Lower lobe of right lung (tissue), 2 donors: ENCODE measurements around the gene WWP2. TPM values are rescaled to one million over a fixed set of nuclear protein-coding genes. Genes with fewer than 3 reads are reported as not detected.

Experiments used
- ATAC-seq, 2 donors: fragments of 200-7000 bp; cut with Tn5 transposase; one replicate each; pipeline ENCODE4 v1.9.1; 2020 to 2022; ENCODE audit warnings: mild to moderate bottlenecking in 2 of 2, moderate library complexity in 2 of 2
- DNase-seq: peaks from one replicate; pipeline ENCODE4 v3.0.0-alpha.2; 2020
- H3K27ac ChIP-seq: fragments of 200-600 bp; one replicate; pipeline ENCODE4 v1.8.0; 2022
- H3K27me3 ChIP-seq: fragments of 200-600 bp; one replicate; pipeline ENCODE4 v1.8.0; 2022; ENCODE audit warnings: low read depth
- H3K36me3 ChIP-seq: fragments of 200-600 bp; one replicate; pipeline ENCODE4 v1.8.0; 2022; ENCODE audit warnings: mild to moderate bottlenecking
- H3K4me1 ChIP-seq: fragments of 200-600 bp; one replicate; pipeline ENCODE4 v1.8.0; 2022
- H3K4me3 ChIP-seq: fragments of 200-600 bp; one replicate; pipeline ENCODE4 v1.8.0; 2022; ENCODE audit warnings: mild to moderate bottlenecking
- H3K9me3 ChIP-seq: fragments of 200-600 bp; one replicate; pipeline ENCODE4 v1.8.0; 2022
- intact Hi-C: fragments of 100-400 bp; cut with DNase I; formaldehyde crosslinking; loops from one replicate; pipeline ENCODE4 v1.11.0; 2022
- total RNA-seq: library from RNA; stranded (reverse); fragmentation: NEBNext Ultra II Directional; extraction: Animal tissue kit (Norgen Biotek cat#: 25700); gene quantifications from one replicate; pipeline ENCODE4 v1.2.1, GENCODE V29; 2021
- TF ChIP-seq, protein P1 (sequence below): fragments of 200-600 bp; IDR thresholded peaks from one replicate; pipeline ENCODE4 v1.8.0; 2022; ENCODE audit warnings: antibody characterized with exemption, mild to moderate bottlenecking
- donor health status: DM: no; HTN: yes; CAD: no; lungs with severe emphysema.

The WWP2 gene
- total RNA-seq, 1 donor from 2014 or later: 83.7 TPM

GRCh38 chr16:69867784-69868560 lies 105.8 kb downstream of the WWP2 start:
- TF ChIP-seq, protein P1, sequence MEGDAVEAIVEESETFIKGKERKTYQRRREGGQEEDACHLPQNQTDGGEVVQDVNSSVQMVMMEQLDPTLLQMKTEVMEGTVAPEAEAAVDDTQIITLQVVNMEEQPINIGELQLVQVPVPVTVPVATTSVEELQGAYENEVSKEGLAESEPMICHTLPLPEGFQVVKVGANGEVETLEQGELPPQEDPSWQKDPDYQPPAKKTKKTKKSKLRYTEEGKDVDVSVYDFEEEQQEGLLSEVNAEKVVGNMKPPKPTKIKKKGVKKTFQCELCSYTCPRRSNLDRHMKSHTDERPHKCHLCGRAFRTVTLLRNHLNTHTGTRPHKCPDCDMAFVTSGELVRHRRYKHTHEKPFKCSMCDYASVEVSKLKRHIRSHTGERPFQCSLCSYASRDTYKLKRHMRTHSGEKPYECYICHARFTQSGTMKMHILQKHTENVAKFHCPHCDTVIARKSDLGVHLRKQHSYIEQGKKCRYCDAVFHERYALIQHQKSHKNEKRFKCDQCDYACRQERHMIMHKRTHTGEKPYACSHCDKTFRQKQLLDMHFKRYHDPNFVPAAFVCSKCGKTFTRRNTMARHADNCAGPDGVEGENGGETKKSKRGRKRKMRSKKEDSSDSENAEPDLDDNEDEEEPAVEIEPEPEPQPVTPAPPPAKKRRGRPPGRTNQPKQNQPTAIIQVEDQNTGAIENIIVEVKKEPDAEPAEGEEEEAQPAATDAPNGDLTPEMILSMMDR: no peak
- no peak overlapping the region for H3K4me3 ChIP-seq
- peaks cover 25% of the 10 kb centered on the region for H3K36me3 ChIP-seq
- H3K27ac ChIP-seq: no peak overlapping the region
- no peak for DNase-seq
- no peak for ATAC-seq
- H3K4me1 ChIP-seq: no peaks in the 10 kb centered on the region
- intact Hi-C loops: no loop called here
- H3K9me3 ChIP-seq: no peaks in the 10 kb centered on the region
- no peaks in the 10 kb centered on the region for H3K27me3 ChIP-seq

GRCh38 chr16:69870761-69871160 lies 108.6 kb downstream of the WWP2 start:
- peaks cover 52% of the 10 kb centered on the region for H3K36me3 ChIP-seq
- no peaks in the 10 kb centered on the region for H3K4me1 ChIP-seq
- TF ChIP-seq, protein P1: no peak
- no peak overlapping the region for H3K4me3 ChIP-seq
- DNase-seq (no peak), ATAC-seq (no peak)
- H3K9me3 ChIP-seq: no peaks in the 10 kb centered on the region
- intact Hi-C loops: no loop called here
- no peak overlapping the region for H3K27ac ChIP-seq
- H3K27me3 ChIP-seq: no peaks in the 10 kb centered on the region

GRCh38 chr16:69871708-69872107 lies 109.6 kb downstream of the WWP2 start:
- Histone ChIP-seq H3K36me3 (peaks cover 62% of the 10 kb centered on the region), H3K27ac (no peak overlapping the region), H3K9me3 (peaks cover 3% of the 10 kb centered on the region), H3K27me3 (no peaks in the 10 kb centered on the region), H3K4me3 (no peak overlapping the region), H3K4me1 (no peaks in the 10 kb centered on the region)
- DNase-seq (no peak), ATAC-seq (no peak)
- intact Hi-C loops: no loop called here
- TF ChIP-seq, protein P1: no peak

DNA sequence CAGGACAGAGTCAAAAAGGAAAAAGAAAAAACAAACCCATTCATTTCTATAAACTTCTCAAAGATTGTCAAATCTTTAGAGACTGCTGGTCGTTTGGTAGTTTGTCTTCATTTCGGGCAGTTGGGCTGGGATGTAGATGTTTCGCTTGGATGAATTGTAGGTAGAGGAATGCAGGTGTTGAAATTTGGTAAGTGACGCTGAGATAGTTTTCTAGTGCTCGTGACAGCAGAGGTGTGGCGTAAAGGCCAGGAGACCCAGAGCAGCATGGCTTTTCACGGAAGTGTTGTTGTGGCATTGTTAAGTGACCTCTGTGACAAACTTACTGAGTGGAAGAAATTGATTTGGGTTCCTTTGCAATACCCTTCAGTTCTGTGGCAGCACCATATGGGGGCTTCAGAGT lies 110.8 kb downstream of the WWP2 start:
- Histone ChIP-seq H3K9me3 (peaks cover 6% of the 10 kb centered on the region), H3K27ac (no peak overlapping the region), H3K4me1 (no peaks in the 10 kb centered on the region), H3K36me3 (peaks cover 73% of the 10 kb centered on the region), H3K27me3 (no peaks in the 10 kb centered on the region), H3K4me3 (no peak overlapping the region)
- ATAC-seq: no peak
- TF ChIP-seq, protein P1: no peak
- intact Hi-C loops: no loop called here
- DNase-seq: no peak

- no peak overlapping the region for H3K4me3 ChIP-seq
- TF ChIP-seq, protein P1: no peak
- no peaks in the 10 kb centered on the region for H3K27me3 ChIP-seq
- H3K27ac ChIP-seq: no peak overlapping the region
- intact Hi-C loops: no loop called here
- H3K9me3 ChIP-seq: peaks cover 6% of the 10 kb centered on the region
- H3K4me1 ChIP-seq: no peaks in the 10 kb centered on the region
- DNase-seq: no peak
- no peak for ATAC-seq
- H3K36me3 ChIP-seq: peaks cover 76% of the 10 kb centered on the region
Measured at GRCh38 chr16:69873783-69874182, 111.7 kb downstream of the WWP2 start.
